H9 (cell line): ENCODE measurements around the gene FAM228B. TPM values are rescaled to one million over a fixed set of nuclear protein-coding genes. Genes with fewer than 3 reads are reported as not detected.

Experiments
- DNase-seq: peaks from one replicate; pipeline ENCODE4 v3.0.0-alpha.2; 2017
- H2AFZ ChIP-seq: one replicate; pipeline ENCODE4 v1.6.1; 2013; ENCODE audit warnings: mild to moderate bottlenecking, low read length, control low read depth, moderate library complexity
- H2AK5ac ChIP-seq: 2 replicates; pipeline ENCODE4 v1.6.1; 2013; ENCODE audit warnings: low read length, control low read depth, mixed read lengths; ENCODE audit not compliant: insufficient read length
- H2BK120ac ChIP-seq: one replicate; pipeline ENCODE4 v1.6.1; 2013; ENCODE audit warnings: low read depth, mild to moderate bottlenecking, low read length, control low read depth, inconsistent platforms; ENCODE audit not compliant: poor library complexity, severe bottlenecking
- H2BK12ac ChIP-seq: 2 replicates; pipeline ENCODE4 v1.6.1; 2013; ENCODE audit warnings: low read length, control low read depth, mixed read lengths, low read depth; ENCODE audit not compliant: insufficient read length
- H2BK15ac ChIP-seq: 2 replicates; pipeline ENCODE4 v1.6.1; 2013; ENCODE audit warnings: low read depth, low read length, control low read depth
- H2BK20ac ChIP-seq: one replicate; pipeline ENCODE4 v1.6.1; 2013; ENCODE audit warnings: low read depth, mild to moderate bottlenecking, low read length, control low read depth, inconsistent platforms; ENCODE audit not compliant: poor library complexity, severe bottlenecking
- H2BK5ac ChIP-seq: 2 replicates; pipeline ENCODE4 v1.6.1; 2013; ENCODE audit warnings: low read length, control low read depth, mixed read lengths; ENCODE audit not compliant: insufficient read length
- H3K14ac ChIP-seq: 2 replicates; pipeline ENCODE4 v1.6.1; 2013; ENCODE audit warnings: low read length, control low read depth; ENCODE audit not compliant: insufficient read depth
- H3K18ac ChIP-seq: 2 replicates; pipeline ENCODE4 v1.6.1; 2013; ENCODE audit warnings: low read depth, mild to moderate bottlenecking, mixed read lengths, low read length, control low read depth; ENCODE audit not compliant: insufficient read length
- H3K23ac ChIP-seq: 2 replicates; pipeline ENCODE4 v1.6.1; 2013; ENCODE audit warnings: low read length, control low read depth, mixed read lengths, low read depth; ENCODE audit not compliant: insufficient read length
- H3K23me2 ChIP-seq: 2 replicates; pipeline ENCODE4 v1.6.1; 2013; ENCODE audit warnings: low read depth, mild to moderate bottlenecking, mixed read lengths, low read length, control low read depth; ENCODE audit not compliant: insufficient read length, poor library complexity, severe bottlenecking
- H3K27ac ChIP-seq: 2 replicates; pipeline ENCODE4 v1.5.1; 2013; ENCODE audit warnings: low read length, control low read depth, mixed read lengths, low read depth; ENCODE audit not compliant: insufficient read length
- H3K27me3 ChIP-seq: 2 replicates; pipeline ENCODE4 v1.6.1; 2013; ENCODE audit warnings: low read length, control low read depth, inconsistent platforms; ENCODE audit not compliant: insufficient read depth
- H3K4ac ChIP-seq: 2 replicates; pipeline ENCODE4 v1.6.1; 2013; ENCODE audit warnings: low read depth, mild to moderate bottlenecking, control low read depth, inconsistent platforms, low read length, moderate library complexity
- H3K4me1 ChIP-seq: 2 replicates; pipeline ENCODE4 v1.6.1; 2013; ENCODE audit warnings: low read length, control low read depth, inconsistent platforms; ENCODE audit not compliant: insufficient read depth
- H3K4me2 ChIP-seq: 2 replicates; pipeline ENCODE4 v1.6.1; 2013; ENCODE audit warnings: low read length, control low read depth, mixed read lengths; ENCODE audit not compliant: insufficient read length, insufficient read depth
- H3K56ac ChIP-seq: 2 replicates; pipeline ENCODE4 v1.6.1; 2013; ENCODE audit warnings: low read depth, mild to moderate bottlenecking, mixed read lengths, low read length, control low read depth; ENCODE audit not compliant: insufficient read length
- H3K79me1 ChIP-seq: 2 replicates; pipeline ENCODE4 v1.6.1; 2013; ENCODE audit warnings: low read depth, mild to moderate bottlenecking, moderate library complexity, low read length, control low read depth, inconsistent platforms; ENCODE audit not compliant: insufficient read depth, poor library complexity, severe bottlenecking
- H3K79me2 ChIP-seq: 2 replicates; pipeline ENCODE4 v1.6.1; 2013; ENCODE audit warnings: low read length, control low read depth, inconsistent platforms; ENCODE audit not compliant: insufficient read depth
- H3K9ac ChIP-seq: 2 replicates; pipeline ENCODE4 v1.6.1; 2013; ENCODE audit warnings: low read length, control low read depth, mixed read lengths; ENCODE audit not compliant: insufficient read length; ENCODE audit errors: extremely low read depth
- H3K9me3 ChIP-seq: one replicate; pipeline ENCODE4 v1.6.1; 2013; ENCODE audit warnings: low read depth, low read length, inconsistent platforms; ENCODE audit not compliant: control insufficient read depth
- H3T11ph ChIP-seq: one replicate; pipeline ENCODE4 v1.6.1; 2013; ENCODE audit warnings: mild to moderate bottlenecking, low read length, control low read depth, inconsistent platforms
- H4K20me1 ChIP-seq: one replicate; pipeline ENCODE4 v1.6.1; 2013; ENCODE audit not compliant: control insufficient read depth, insufficient read length, insufficient read depth
- H4K5ac ChIP-seq: 2 replicates; pipeline ENCODE4 v1.6.1; 2013; ENCODE audit warnings: low read depth, mild to moderate bottlenecking, mixed read lengths, low read length, control low read depth; ENCODE audit not compliant: insufficient read length
- H4K8ac ChIP-seq: replicated peaks from 2 replicates; pipeline ENCODE4 v1.6.1; 2013; ENCODE audit warnings: low read length, control low read depth, mixed read lengths, low read depth; ENCODE audit not compliant: insufficient read length
- H4K91ac ChIP-seq: 2 replicates; pipeline ENCODE4 v1.6.1; 2013; ENCODE audit warnings: low read depth, mild to moderate bottlenecking, moderate library complexity, mixed read lengths, low read length, control low read depth; ENCODE audit not compliant: insufficient read length
- H3K27ac Mint-ChIP-seq, 3 experiments: 2 replicates in 2 of 3; 3 replicates in 1 of 3; pipeline ENCODE4 v1.8.0; 2020 to 2021; ENCODE audit warnings: mixed read lengths in 3 of 3, mild to moderate bottlenecking in 1 of 3, moderate library complexity in 1 of 3
- H3K27me3 Mint-ChIP-seq: 2 replicates; pipeline ENCODE4 v1.8.0; 2021; ENCODE audit warnings: low read depth, mild to moderate bottlenecking, moderate library complexity, mixed read lengths
- H3K36me3 Mint-ChIP-seq, 3 experiments: 2 replicates in 2 of 3; 3 replicates in 1 of 3; pipeline ENCODE4 v1.8.0; 2020 to 2021; ENCODE audit warnings: low read depth in 3 of 3, mixed read lengths in 3 of 3; ENCODE audit not compliant: insufficient read depth in 1 of 3
- H3K4me1 Mint-ChIP-seq, 2 experiments: 2 replicates each; pipeline ENCODE4 v1.8.0; 2020; ENCODE audit warnings: mixed read lengths in 2 of 2
- H3K4me3 Mint-ChIP-seq, 2 experiments: 2 replicates in 1 of 2; 3 replicates in 1 of 2; pipeline ENCODE4 v1.8.0; 2020 to 2021; ENCODE audit warnings: mild to moderate bottlenecking in 2 of 2, mixed read lengths in 2 of 2, moderate library complexity in 1 of 2
- H3K9me3 Mint-ChIP-seq, 2 experiments: 2 replicates in 1 of 2; 3 replicates in 1 of 2; pipeline ENCODE4 v1.8.0; 2020; ENCODE audit warnings: mild to moderate bottlenecking in 2 of 2, mixed read lengths in 2 of 2, moderate library complexity in 1 of 2
- WGBS: extraction: QIAGEN DNeasy Blood & Tissue Kit; methylation state at CpG from one replicate; pipeline ENCODE4 v1.1.7; 2013; ENCODE audit warnings: missing lambda C conversion rate, low lambda C conversion rate, mixed read lengths; ENCODE audit not compliant: insufficient read length; ENCODE audit errors: extremely low coverage; 5-methylcytosine and 5-hydroxymethylcytosine counted together
- total RNA-seq: library from RNA; stranded (reverse); gene quantifications from 2 replicates; pipeline ENCODE4 v1.2.1, GENCODE V29; 2021
- TF ChIP-seq, protein P1 (sequence below): fragments of 200-600 bp; sonication (generic); conservative IDR thresholded peaks from 3 replicates; pipeline ENCODE4 v1.8.0; 2021; ENCODE audit warnings: antibody characterized with exemption, mild to moderate bottlenecking

Gene FAM228B
- total RNA-seq, 1 experiment from 2014 or later: 6.5 TPM

DNA sequence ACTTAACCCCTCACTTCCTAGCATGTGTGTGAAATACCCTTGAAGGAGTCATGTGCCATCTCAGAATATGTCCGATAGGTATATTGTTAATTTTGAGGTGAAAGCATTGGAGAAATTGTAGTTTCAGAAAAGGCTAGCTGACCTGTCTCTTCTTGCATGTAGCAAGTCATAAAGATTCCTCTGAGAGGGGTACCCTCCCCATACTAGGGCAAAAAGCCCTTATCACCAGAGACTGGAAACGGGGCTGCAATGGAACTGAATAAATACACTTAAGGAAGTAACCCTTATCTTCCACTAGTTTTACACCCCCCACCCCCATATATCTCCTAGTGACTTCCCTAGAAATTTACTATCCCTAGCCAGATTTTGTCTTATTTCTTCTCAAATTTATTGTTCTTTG lies 45.4 kb upstream of the FAM228B start:
- Histone ChIP-seq H2BK15ac (no peak overlapping the region), H3K27ac (no peak overlapping the region), H3K23ac (no peak overlapping the region), H4K20me1 (no peaks in the 10 kb centered on the region), H3K9me3 (no peaks in the 10 kb centered on the region), H2AFZ (no peak overlapping the region), H2BK12ac (no peak overlapping the region), H4K5ac (no peak overlapping the region), H2AK5ac (no peak overlapping the region), H3K56ac (no peak overlapping the region), H2BK120ac (no peak overlapping the region), H3K4me1 (peaks cover 3% of the 10 kb centered on the region; the same call in 1 of the 2 replicates), H3K18ac (no peak overlapping the region), H3K9ac (peak overlapping the region; percentile 45), H4K8ac (no peak overlapping the region), H3K27me3 (no peaks in the 10 kb centered on the region), H4K91ac (no peak overlapping the region), H2BK5ac (no peak overlapping the region), H3K4me2 (peak overlapping the region; percentile 74), H3K23me2 (peaks cover 11% of the 10 kb centered on the region), H3K79me1 (no peaks in the 10 kb centered on the region), H2BK20ac (no peak overlapping the region), H3K4ac (no peak overlapping the region), H3K14ac (no peak overlapping the region), H3K79me2 (no peaks in the 10 kb centered on the region; the same call in 1 of the 2 replicates), H3T11ph (no peak overlapping the region)
- peak overlapping the region; percentile 77 to 97 for H3K4me3 Mint-ChIP-seq
- no peaks in the 10 kb centered on the region for H3K9me3 Mint-ChIP-seq
- TF ChIP-seq, protein P1, sequence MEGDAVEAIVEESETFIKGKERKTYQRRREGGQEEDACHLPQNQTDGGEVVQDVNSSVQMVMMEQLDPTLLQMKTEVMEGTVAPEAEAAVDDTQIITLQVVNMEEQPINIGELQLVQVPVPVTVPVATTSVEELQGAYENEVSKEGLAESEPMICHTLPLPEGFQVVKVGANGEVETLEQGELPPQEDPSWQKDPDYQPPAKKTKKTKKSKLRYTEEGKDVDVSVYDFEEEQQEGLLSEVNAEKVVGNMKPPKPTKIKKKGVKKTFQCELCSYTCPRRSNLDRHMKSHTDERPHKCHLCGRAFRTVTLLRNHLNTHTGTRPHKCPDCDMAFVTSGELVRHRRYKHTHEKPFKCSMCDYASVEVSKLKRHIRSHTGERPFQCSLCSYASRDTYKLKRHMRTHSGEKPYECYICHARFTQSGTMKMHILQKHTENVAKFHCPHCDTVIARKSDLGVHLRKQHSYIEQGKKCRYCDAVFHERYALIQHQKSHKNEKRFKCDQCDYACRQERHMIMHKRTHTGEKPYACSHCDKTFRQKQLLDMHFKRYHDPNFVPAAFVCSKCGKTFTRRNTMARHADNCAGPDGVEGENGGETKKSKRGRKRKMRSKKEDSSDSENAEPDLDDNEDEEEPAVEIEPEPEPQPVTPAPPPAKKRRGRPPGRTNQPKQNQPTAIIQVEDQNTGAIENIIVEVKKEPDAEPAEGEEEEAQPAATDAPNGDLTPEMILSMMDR: no peak
- H3K36me3 Mint-ChIP-seq: peaks cover 18 to 53% (median 52%) of the 10 kb centered on the region in 3 experiments
- H3K27me3 Mint-ChIP-seq: no peaks in the 10 kb centered on the region
- H3K4me1 Mint-ChIP-seq: peaks cover 17 to 21% of the 10 kb centered on the region in 2 experiments
- no peak for DNase-seq
- WGBS: no CpG with 5 or more reads among the region's 2 CpGs
- peak overlapping the region in 2 of 3 experiments; percentile 90 to 91; a peak in 1 of 7 replicates for H3K27ac Mint-ChIP-seq
